ENCODE data around the gene CNTNAP2.
"Not testable (repeated sequence)": the region's sequence is repeated elsewhere in the genome, so short reads cannot be mapped to it uniquely, and the experiment has no call there.

The CNTNAP2 gene

GRCh38 chr7:146138926-146139325 lies 22.3 kb downstream of the CNTNAP2 start:
- no peak overlapping the region for H3K27ac ChIP-seq (ENCODE audit: insufficient read depth, low read length, poor library complexity, severe bottlenecking)
- H3K36me3 ChIP-seq (ENCODE audit: control insufficient read depth, insufficient read depth, low read length), result no peaks in the 10 kb centered on the region

GRCh38 chr7:146146831-146147486 lies 30.4 kb downstream of the CNTNAP2 start:
- DNase-seq, result no peak
- Histone ChIP-seq H3K9me3 (ENCODE audit: control insufficient read depth, low read length) (no peaks in the 10 kb centered on the region), H3K4me1 (ENCODE audit: control insufficient read depth, insufficient read depth, low read length, poor library complexity, severe bottlenecking) (no peaks in the 10 kb centered on the region), H3K27ac (ENCODE audit: insufficient read depth, low read length, poor library complexity, severe bottlenecking) (no peak overlapping the region), H3K4me3 (ENCODE audit: insufficient read depth, low read depth, low read length, poor library complexity, severe bottlenecking) (no peak overlapping the region), H3K36me3 (ENCODE audit: control insufficient read depth, insufficient read depth, low read length) (no peaks in the 10 kb centered on the region), H3K27me3 (replicated peaks; ENCODE audit: control insufficient read depth, insufficient read depth, low read length, poor library complexity, severe bottlenecking) (no peaks in the 10 kb centered on the region)

More at GRCh38 chr7:146138926-146139325, 22.3 kb downstream of the CNTNAP2 start:
- H3K9me3 ChIP-seq (ENCODE audit: control insufficient read depth, low read length), result no peaks in the 10 kb centered on the region
- DNase-seq, result no peak
- no peaks in the 10 kb centered on the region for H3K4me1 ChIP-seq (ENCODE audit: control insufficient read depth, insufficient read depth, low read length, poor library complexity, severe bottlenecking)
- H3K4me3 ChIP-seq (ENCODE audit: insufficient read depth, low read depth, low read length, poor library complexity, severe bottlenecking), result no peak overlapping the region
- H3K27me3 ChIP-seq (replicated peaks; ENCODE audit: control insufficient read depth, insufficient read depth, low read length, poor library complexity, severe bottlenecking), result no peaks in the 10 kb centered on the region

- DNase-seq, result no peak
- Histone ChIP-seq H3K9me3 (ENCODE audit: control insufficient read depth, low read length) (no peaks in the 10 kb centered on the region), H3K27ac (ENCODE audit: insufficient read depth, low read length, poor library complexity, severe bottlenecking) (no peak overlapping the region), H3K4me1 (ENCODE audit: control insufficient read depth, insufficient read depth, low read length, poor library complexity, severe bottlenecking) (no peaks in the 10 kb centered on the region), H3K4me3 (ENCODE audit: insufficient read depth, low read depth, low read length, poor library complexity, severe bottlenecking) (no peak overlapping the region), H3K27me3 (replicated peaks; ENCODE audit: control insufficient read depth, insufficient read depth, low read length, poor library complexity, severe bottlenecking) (no peaks in the 10 kb centered on the region), H3K36me3 (ENCODE audit: control insufficient read depth, insufficient read depth, low read length) (no peaks in the 10 kb centered on the region)
These were observed 33.6 kb downstream of the CNTNAP2 start for GRCh38 chr7:146150153-146150552.

GRCh38 chr7:146172112-146172511 lies 55.5 kb downstream of the CNTNAP2 start:
- H3K4me3 ChIP-seq (ENCODE audit: insufficient read depth, low read depth, low read length, poor library complexity, severe bottlenecking), result no peak overlapping the region
- H3K27ac ChIP-seq (ENCODE audit: insufficient read depth, low read length, poor library complexity, severe bottlenecking), result no peak overlapping the region
- no peaks in the 10 kb centered on the region for H3K36me3 ChIP-seq (ENCODE audit: control insufficient read depth, insufficient read depth, low read length)
- H3K27me3 ChIP-seq (replicated peaks; ENCODE audit: control insufficient read depth, insufficient read depth, low read length, poor library complexity, severe bottlenecking), result no peaks in the 10 kb centered on the region
- no peak for DNase-seq
- H3K9me3 ChIP-seq (ENCODE audit: control insufficient read depth, low read length), result no peaks in the 10 kb centered on the region
- H3K4me1 ChIP-seq (ENCODE audit: control insufficient read depth, insufficient read depth, low read length, poor library complexity, severe bottlenecking), result no peaks in the 10 kb centered on the region

DNA sequence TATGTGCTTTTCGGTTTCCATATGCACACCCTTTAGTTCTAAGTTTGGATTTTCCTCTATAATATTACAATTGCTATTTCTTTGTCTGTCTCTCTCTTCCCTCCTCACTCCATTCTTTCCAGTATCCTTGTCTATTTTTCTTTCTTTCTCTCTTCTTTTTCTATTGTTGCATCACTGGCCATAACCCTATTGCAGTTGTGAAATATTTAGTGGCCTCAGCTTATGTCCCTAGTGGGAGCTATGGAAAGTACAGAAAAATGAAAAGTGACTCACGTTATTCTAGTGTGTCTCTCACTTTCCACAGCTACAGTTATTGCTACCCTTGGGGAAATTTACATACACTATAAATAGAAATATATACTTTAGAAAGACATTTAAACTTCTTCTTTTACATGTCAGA lies 59.1 kb downstream of the CNTNAP2 start:
- Histone ChIP-seq H3K27ac (ENCODE audit: insufficient read depth, low read length, poor library complexity, severe bottlenecking) (no peak overlapping the region), H3K4me3 (ENCODE audit: insufficient read depth, low read depth, low read length, poor library complexity, severe bottlenecking) (no peak overlapping the region), H3K4me1 (ENCODE audit: control insufficient read depth, insufficient read depth, low read length, poor library complexity, severe bottlenecking) (no peaks in the 10 kb centered on the region), H3K9me3 (ENCODE audit: control insufficient read depth, low read length) (no peaks in the 10 kb centered on the region), H3K36me3 (ENCODE audit: control insufficient read depth, insufficient read depth, low read length) (no peaks in the 10 kb centered on the region), H3K27me3 (replicated peaks; ENCODE audit: control insufficient read depth, insufficient read depth, low read length, poor library complexity, severe bottlenecking) (no peaks in the 10 kb centered on the region)
- no peak for DNase-seq

DNA sequence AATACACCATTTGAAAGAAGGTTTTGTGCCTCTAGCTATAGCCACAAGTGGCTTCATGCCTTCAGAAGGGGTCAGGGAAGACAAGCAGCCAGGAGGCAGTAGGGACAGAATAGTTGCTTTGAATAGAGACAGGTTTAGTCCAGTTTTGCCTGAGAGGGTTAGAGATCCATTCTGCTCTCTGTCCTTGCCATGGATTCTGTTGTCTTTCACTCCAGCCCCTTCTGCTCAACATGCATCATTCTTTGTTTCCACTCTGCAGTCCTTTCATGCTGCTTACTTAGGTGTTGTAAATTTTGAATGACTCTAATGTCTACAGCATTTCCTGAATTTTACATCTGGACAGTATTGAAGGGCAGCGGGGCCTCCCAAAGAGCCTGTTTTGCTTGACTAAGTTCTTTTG lies 60.3 kb downstream of the CNTNAP2 start:
- DNase-seq, result no peak
- H3K36me3 ChIP-seq (ENCODE audit: control insufficient read depth, insufficient read depth, low read length), result no peaks in the 10 kb centered on the region
- no peaks in the 10 kb centered on the region for H3K9me3 ChIP-seq (ENCODE audit: control insufficient read depth, low read length)
- H3K4me1 ChIP-seq (ENCODE audit: control insufficient read depth, insufficient read depth, low read length, poor library complexity, severe bottlenecking), result no peaks in the 10 kb centered on the region
- H3K4me3 ChIP-seq (ENCODE audit: insufficient read depth, low read depth, low read length, poor library complexity, severe bottlenecking), result no peak overlapping the region
- H3K27me3 ChIP-seq (replicated peaks; ENCODE audit: control insufficient read depth, insufficient read depth, low read length, poor library complexity, severe bottlenecking), result no peaks in the 10 kb centered on the region
- H3K27ac ChIP-seq (ENCODE audit: insufficient read depth, low read length, poor library complexity, severe bottlenecking), result no peak overlapping the region

DNA sequence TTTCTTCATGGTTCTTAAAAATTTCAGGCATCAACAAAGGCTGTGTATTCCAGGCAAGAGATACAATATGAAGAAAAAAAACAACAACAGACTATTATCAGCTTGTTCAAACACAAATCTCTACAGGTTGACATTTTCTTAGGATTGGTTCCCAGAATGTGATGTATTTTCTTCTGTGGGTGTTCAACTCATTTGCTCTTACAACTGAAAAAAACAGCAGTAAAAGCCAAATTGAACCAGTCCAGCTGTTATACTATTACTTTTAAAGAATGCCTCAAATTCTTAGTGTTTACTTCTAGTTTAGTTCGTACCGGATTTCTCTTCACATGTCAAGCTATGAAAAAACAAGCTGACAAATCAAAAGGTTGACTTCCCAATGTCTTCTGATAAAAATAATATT lies 60.7 kb downstream of the CNTNAP2 start:
- Histone ChIP-seq H3K9me3 (ENCODE audit: control insufficient read depth, low read length) (no peaks in the 10 kb centered on the region), H3K27ac (ENCODE audit: insufficient read depth, low read length, poor library complexity, severe bottlenecking) (no peak overlapping the region), H3K4me1 (ENCODE audit: control insufficient read depth, insufficient read depth, low read length, poor library complexity, severe bottlenecking) (no peaks in the 10 kb centered on the region), H3K36me3 (ENCODE audit: control insufficient read depth, insufficient read depth, low read length) (no peaks in the 10 kb centered on the region), H3K4me3 (ENCODE audit: insufficient read depth, low read depth, low read length, poor library complexity, severe bottlenecking) (no peak overlapping the region), H3K27me3 (replicated peaks; ENCODE audit: control insufficient read depth, insufficient read depth, low read length, poor library complexity, severe bottlenecking) (no peaks in the 10 kb centered on the region)
- no peak for DNase-seq

GRCh38 chr7:146185844-146186243 lies 69.2 kb downstream of the CNTNAP2 start:
- Histone ChIP-seq H3K36me3 (ENCODE audit: control insufficient read depth, insufficient read depth, low read length) (no peaks in the 10 kb centered on the region), H3K27ac (ENCODE audit: insufficient read depth, low read length, poor library complexity, severe bottlenecking) (no peak overlapping the region), H3K27me3 (replicated peaks; ENCODE audit: control insufficient read depth, insufficient read depth, low read length, poor library complexity, severe bottlenecking) (no peaks in the 10 kb centered on the region), H3K4me3 (ENCODE audit: insufficient read depth, low read depth, low read length, poor library complexity, severe bottlenecking) (no peak overlapping the region), H3K4me1 (ENCODE audit: control insufficient read depth, insufficient read depth, low read length, poor library complexity, severe bottlenecking) (no peaks in the 10 kb centered on the region), H3K9me3 (ENCODE audit: control insufficient read depth, low read length) (no peaks in the 10 kb centered on the region)
- no peak for DNase-seq

DNA sequence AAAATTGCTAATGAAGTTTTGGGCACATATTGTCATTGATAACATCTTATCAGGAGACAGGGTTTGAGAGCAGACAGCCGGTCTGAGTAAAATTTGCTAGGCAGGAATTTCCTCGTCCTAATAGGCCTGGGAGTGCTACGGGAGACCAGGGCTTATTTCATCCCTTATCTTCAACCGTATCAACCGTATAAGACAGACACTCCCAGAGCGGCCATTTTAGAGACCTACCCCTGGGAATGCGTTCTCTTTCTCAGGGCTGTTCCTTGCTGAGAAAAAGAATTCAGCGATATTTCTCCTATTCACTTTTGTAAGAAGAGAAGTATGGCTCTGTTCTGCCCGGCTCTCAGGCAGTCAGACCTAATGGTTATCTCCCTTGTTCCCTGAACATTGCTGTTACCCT lies 74.8 kb downstream of the CNTNAP2 start:
- not testable (repeated sequence) for H3K36me3 ChIP-seq (ENCODE audit: control insufficient read depth, insufficient read depth, low read length); H3K9me3 ChIP-seq (ENCODE audit: control insufficient read depth, low read length); DNase-seq; H3K27ac ChIP-seq (ENCODE audit: insufficient read depth, low read length, poor library complexity, severe bottlenecking); H3K4me3 ChIP-seq (ENCODE audit: insufficient read depth, low read depth, low read length, poor library complexity, severe bottlenecking); H3K27me3 ChIP-seq (replicated peaks; ENCODE audit: control insufficient read depth, insufficient read depth, low read length, poor library complexity, severe bottlenecking); H3K4me1 ChIP-seq (ENCODE audit: control insufficient read depth, insufficient read depth, low read length, poor library complexity, severe bottlenecking)

DNA sequence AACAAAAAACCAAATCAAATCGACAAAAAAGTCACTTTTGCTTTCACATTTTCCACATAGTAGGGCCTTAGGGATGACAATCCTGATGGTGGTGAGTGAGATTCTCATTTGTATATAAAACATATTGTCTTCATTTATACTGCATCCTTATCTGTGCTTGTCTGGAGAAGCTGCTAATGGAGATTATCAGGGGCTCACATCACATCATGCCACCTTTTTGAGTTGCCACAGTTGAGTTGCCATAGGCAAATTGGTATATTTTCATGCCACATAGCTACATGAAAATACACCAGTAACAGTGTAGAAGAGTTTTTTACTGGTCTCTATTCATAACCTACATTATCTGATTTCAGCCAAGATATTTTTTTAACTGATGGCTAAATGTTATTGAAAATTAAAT lies 85.3 kb downstream of the CNTNAP2 start:
- H3K4me3 ChIP-seq (ENCODE audit: insufficient read depth, low read depth, low read length, poor library complexity, severe bottlenecking), result no peak overlapping the region
- H3K36me3 ChIP-seq (ENCODE audit: control insufficient read depth, insufficient read depth, low read length), result no peaks in the 10 kb centered on the region
- H3K4me1 ChIP-seq (ENCODE audit: control insufficient read depth, insufficient read depth, low read length, poor library complexity, severe bottlenecking), result no peaks in the 10 kb centered on the region
- no peaks in the 10 kb centered on the region for H3K27me3 ChIP-seq (replicated peaks; ENCODE audit: control insufficient read depth, insufficient read depth, low read length, poor library complexity, severe bottlenecking)
- no peaks in the 10 kb centered on the region for H3K9me3 ChIP-seq (ENCODE audit: control insufficient read depth, low read length)
- no peak for DNase-seq
- H3K27ac ChIP-seq (ENCODE audit: insufficient read depth, low read length, poor library complexity, severe bottlenecking), result no peak overlapping the region
